ENCODE measurements around the gene B3GNT3.

DNA sequence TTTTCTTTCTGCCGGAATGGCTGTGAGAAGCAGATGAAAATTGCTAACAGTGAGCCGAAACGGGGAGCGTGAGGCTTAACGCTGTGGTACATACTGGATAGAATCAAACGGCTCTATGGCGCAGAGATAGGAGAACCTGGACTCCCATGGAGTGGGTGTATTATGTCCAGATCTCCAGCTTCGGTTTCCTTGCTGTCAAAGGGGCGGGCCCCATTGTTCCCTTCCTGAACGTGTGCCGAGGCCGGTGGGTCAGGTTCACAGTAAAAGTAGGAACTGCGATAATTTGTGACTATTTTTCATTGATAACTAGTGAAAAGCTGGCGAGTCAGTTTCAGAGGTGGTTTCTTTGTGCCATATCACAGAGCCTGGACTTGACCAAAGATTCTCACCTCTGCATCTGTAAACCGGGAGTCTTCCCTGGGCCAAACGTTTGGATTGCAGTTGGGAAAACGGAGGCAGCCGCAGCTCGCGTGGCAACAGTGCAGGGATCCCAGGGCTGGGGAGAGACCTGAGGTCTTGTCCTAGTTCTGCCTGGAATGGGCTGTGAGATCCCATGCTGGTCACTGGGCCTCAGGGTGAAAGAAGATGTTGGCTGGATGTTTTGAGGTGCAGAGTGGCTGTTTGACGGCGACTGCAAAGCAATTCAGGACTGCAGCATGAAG is 65.5 kb downstream of the B3GNT3 start:
- TF ChIP-seq POLR2AphosphoS5 (IDR thresholded peaks at IDR 0.05; ENCODE audit: low read depth, low read length) (peak; percentile 41), EZH2 (IDR thresholded peaks at IDR 0.05; ENCODE audit: low read depth, low read length, severe bottlenecking) (no peak), POLR2A (IDR thresholded peaks at IDR 0.05; ENCODE audit: control extremely low read depth in 1 of 2, low read depth in 2 of 2, low read length in 2 of 2) (peak in 1 of 2 experiments; percentile 40; a peak in 1 of 3 replicates)
- TF ChIP-seq, protein P1, sequence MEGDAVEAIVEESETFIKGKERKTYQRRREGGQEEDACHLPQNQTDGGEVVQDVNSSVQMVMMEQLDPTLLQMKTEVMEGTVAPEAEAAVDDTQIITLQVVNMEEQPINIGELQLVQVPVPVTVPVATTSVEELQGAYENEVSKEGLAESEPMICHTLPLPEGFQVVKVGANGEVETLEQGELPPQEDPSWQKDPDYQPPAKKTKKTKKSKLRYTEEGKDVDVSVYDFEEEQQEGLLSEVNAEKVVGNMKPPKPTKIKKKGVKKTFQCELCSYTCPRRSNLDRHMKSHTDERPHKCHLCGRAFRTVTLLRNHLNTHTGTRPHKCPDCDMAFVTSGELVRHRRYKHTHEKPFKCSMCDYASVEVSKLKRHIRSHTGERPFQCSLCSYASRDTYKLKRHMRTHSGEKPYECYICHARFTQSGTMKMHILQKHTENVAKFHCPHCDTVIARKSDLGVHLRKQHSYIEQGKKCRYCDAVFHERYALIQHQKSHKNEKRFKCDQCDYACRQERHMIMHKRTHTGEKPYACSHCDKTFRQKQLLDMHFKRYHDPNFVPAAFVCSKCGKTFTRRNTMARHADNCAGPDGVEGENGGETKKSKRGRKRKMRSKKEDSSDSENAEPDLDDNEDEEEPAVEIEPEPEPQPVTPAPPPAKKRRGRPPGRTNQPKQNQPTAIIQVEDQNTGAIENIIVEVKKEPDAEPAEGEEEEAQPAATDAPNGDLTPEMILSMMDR (IDR thresholded peaks at IDR 0.05; ENCODE audit: control extremely low read depth in 1 of 3, insufficient read depth in 1 of 3, low read depth in 1 of 3, low read length in 3 of 3), result no peak
